T-cell (primary cell): Measurements from ENCODE around the gene ZNF442. TPM values are rescaled to one million over a fixed set of nuclear protein-coding genes. Genes with fewer than 3 reads are reported as not detected.
"Not testable (repeated sequence)": the region's sequence is repeated elsewhere in the genome, so short reads cannot be mapped to it uniquely, and the experiment has no call there.

Source experiments
- ATAC-seq, 4 experiments: fragments of 200-7000 bp in 3 of 4; fragments of 150-1000 bp in 1 of 4; cut with Tn5 transposase; replicated peaks in 1 of 4; 1 replicate in 3 of 4; 2 replicates in 1 of 4; pipeline ENCODE4 v1.10.0; 2021; ENCODE audit warnings: moderate library complexity in 3 of 4, mild to moderate bottlenecking in 2 of 4, moderate number of reproducible peaks in 1 of 4
- CTCF ChIA-PET, 2 donors: fragments of 300-600 bp; sonication (Branson Sonifier 250); formaldehyde crosslinking; loops; one replicate each; lab custom pipeline; 2022; ENCODE audit warnings: antibody characterized with exemption in 2 of 2; lab: Charles Lee
- POLR2A ChIA-PET, 2 donors: fragments of 300-600 bp; sonication (Branson Sonifier 250); formaldehyde crosslinking; loops; one replicate each; lab custom pipeline; 2022; ENCODE audit warnings: antibody characterized with exemption in 2 of 2; lab: Charles Lee
- DNase-seq, 35 experiments: peaks; one replicate each; pipeline versions ENCODE4 v3.0.0 to v3.0.0-alpha.2; 2013 to 2023
- H3K27ac ChIP-seq: one replicate; pipeline ENCODE4 v1.5.1; 2013; ENCODE audit warnings: low read length
- H3K27me3 ChIP-seq, 2 experiments: replicated peaks in 1 of 2; 1 replicate in 1 of 2; 2 replicates in 1 of 2; pipeline versions ENCODE4 v1.6.1 to v1.7.0; 2013; ENCODE audit warnings: low read length in 1 of 2, mixed read lengths in 1 of 2; ENCODE audit not compliant: control insufficient read depth in 2 of 2, insufficient read depth in 2 of 2; ENCODE audit errors: extremely low read depth in 1 of 2
- H3K36me3 ChIP-seq, 2 donors: 1 replicate in 1 of 2; 2 replicates in 1 of 2; pipeline versions ENCODE4 v1.6.1 to v1.7.0; 2013; ENCODE audit warnings: low read length in 1 of 2; ENCODE audit not compliant: control insufficient read depth in 2 of 2, insufficient read depth in 1 of 2; ENCODE audit errors: extremely low read depth in 1 of 2
- H3K4me1 ChIP-seq, 2 experiments: 1 replicate in 1 of 2; 2 replicates in 1 of 2; pipeline versions ENCODE4 v1.6.1 to v1.7.0; 2013; ENCODE audit warnings: low read length in 2 of 2, mixed read lengths in 1 of 2; ENCODE audit not compliant: insufficient read depth in 2 of 2, control insufficient read depth in 1 of 2; ENCODE audit errors: extremely low read depth in 1 of 2
- H3K4me3 ChIP-seq, 2 donors: 1 replicate in 1 of 2; 2 replicates in 1 of 2; pipeline versions ENCODE4 v1.5.1 to v1.7.0; 2013; ENCODE audit warnings: mild to moderate bottlenecking in 2 of 2, low read length in 1 of 2, moderate library complexity in 1 of 2; ENCODE audit not compliant: control insufficient read depth in 1 of 2; ENCODE audit errors: extremely low read depth in 1 of 2
- H3K9me3 ChIP-seq: 2 replicates; pipeline ENCODE4 v1.7.0; 2013
- H3K27ac Mint-ChIP-seq, 2 donors: one replicate each; pipeline ENCODE4 v1.8.0; 2020 to 2021; ENCODE audit warnings: mild to moderate bottlenecking in 2 of 2, mixed read lengths in 2 of 2
- H3K27me3 Mint-ChIP-seq, 2 donors: one replicate each; pipeline ENCODE4 v1.8.0; 2021 to 2022; ENCODE audit warnings: mixed read lengths in 2 of 2
- H3K36me3 Mint-ChIP-seq: one replicate; pipeline ENCODE4 v1.8.0; 2021; ENCODE audit warnings: mixed read lengths
- H3K4me1 Mint-ChIP-seq, 3 donors: one replicate each; pipeline ENCODE4 v1.8.0; 2020 to 2022; ENCODE audit warnings: mixed read lengths in 3 of 3, mild to moderate bottlenecking in 1 of 3
- H3K4me3 Mint-ChIP-seq, 3 donors: one replicate each; pipeline ENCODE4 v1.8.0; 2020 to 2022; ENCODE audit warnings: mild to moderate bottlenecking in 3 of 3, mixed read lengths in 3 of 3, moderate library complexity in 3 of 3
- H3K9me3 Mint-ChIP-seq, 3 donors: one replicate each; pipeline ENCODE4 v1.8.0; 2020 to 2022; ENCODE audit warnings: mixed read lengths in 3 of 3
- WGBS: methylation state at CpG from one replicate; pipeline ENCODE4 v1.1.5; 2013; ENCODE audit warnings: missing lambda C conversion rate; ENCODE audit not compliant: insufficient coverage; 5-methylcytosine and 5-hydroxymethylcytosine counted together
- total RNA-seq, 35 experiments: library from RNA in 6 of 35; stranded (reverse) in 6 of 35; fragments of 120-200 nt in 1 of 35; gene quantifications; one replicate each; pipeline versions ENCODE4 v1.2.1 to v1.2.4 and lab custom pipeline; 2013 to 2026

Gene ZNF442
- total RNA-seq, 5 donors from 2014 or later (not counting 1 experiment from before 2014, with no cell fraction given) = 0.98 to 3.8 (median 2.4) TPM

DNA sequence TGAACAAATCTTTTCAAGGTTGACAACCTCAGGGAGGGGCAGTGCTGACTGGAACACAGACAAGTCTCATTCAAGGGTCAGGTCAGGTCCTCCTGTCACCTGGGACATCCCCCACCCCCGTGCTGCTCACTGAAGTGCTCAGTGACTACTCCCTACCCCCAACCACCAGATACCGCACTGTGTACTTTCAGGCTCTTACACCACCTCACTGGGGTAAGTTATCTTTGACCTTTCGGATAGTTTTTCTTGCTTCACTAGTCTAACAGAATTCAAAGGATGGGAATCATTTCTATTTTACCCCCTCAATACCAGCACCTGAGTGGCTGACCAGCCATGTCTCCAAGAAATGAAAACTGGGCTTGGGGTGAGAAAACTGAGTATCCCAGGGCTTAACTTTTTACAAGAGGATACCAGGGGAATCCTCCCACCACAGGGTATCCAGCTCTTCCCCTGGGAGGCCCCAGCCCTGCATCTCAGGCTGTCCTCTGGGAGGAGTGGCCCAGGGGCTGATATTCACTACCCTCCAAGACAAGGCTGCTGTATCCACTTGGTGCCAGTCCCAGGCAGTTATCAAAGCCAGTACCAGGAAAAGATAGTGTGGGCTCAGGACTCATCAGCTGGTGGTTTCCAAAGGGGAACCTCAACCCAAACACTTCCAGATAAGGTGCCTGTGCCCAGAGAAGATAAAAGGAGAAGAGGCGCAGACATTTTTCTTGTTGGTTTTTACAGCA is 34.1 kb downstream of the ZNF442 start:
- H3K36me3 ChIP-seq = no peaks in the 10 kb centered on the region
- DNase-seq = peak in 25 of 35 experiments; percentile 3 to 61 (median 27)
- POLR2A ChIA-PET = interaction anchor here in 1 of 2 donors (0.7 kb wide), 1 partner anchor 1635 kb away, joined by 7 read pairs; no protein-coding TSS in a partner anchor
- CTCF ChIA-PET = interaction anchor here in 1 of 2 donors (0.6 to 1.6 kb wide), 3 partner anchors 34 to 246 kb away, joined by 3 to 6 read pairs (median 3); partner anchors contain the start of gene ZNF442
- H3K27me3 ChIP-seq = no peaks in the 10 kb centered on the region
- Mint-ChIP-seq H3K9me3 (no peaks in the 10 kb centered on the region), H3K27ac (peak overlapping the region; percentile 93 to 97), H3K4me3 (peak overlapping the region; percentile 91 to 98 (median 96)), H3K36me3 (peaks cover 6% of the 10 kb centered on the region), H3K27me3 (no peaks in the 10 kb centered on the region), H3K4me1 (peaks cover 51 to 54% (median 53%) of the 10 kb centered on the region in 3 donors)
- H3K27ac ChIP-seq = peak overlapping the region; percentile 90
- ATAC-seq = no peak
- peak overlapping the region in 1 of 2 donors; percentile 89 for H3K4me3 ChIP-seq
- H3K9me3 ChIP-seq = no peaks in the 10 kb centered on the region
- WGBS = 40% methylated on average over 3 of the region's 4 CpGs
- H3K4me1 ChIP-seq = peaks cover 15 to 26% of the 10 kb centered on the region in 2 experiments

DNA sequence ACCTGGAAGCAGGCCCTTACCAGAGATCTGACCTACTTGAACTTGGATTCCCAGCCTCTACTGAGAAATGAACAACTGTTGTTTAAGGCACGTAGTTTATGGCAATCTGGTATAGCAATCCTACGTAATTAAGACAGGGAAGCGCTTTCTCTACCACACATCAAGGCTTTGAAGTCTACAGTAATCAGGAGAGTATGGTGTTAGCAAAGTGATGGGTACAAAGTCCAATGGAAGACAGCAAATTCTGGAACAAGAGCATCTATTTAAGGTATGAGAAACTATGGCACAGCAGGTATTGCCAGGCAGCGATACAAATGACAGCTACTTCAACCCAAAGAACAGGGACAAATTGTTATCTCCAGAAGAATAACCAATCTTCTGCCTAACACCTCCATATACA is 35.1 kb downstream of the ZNF442 start:
- peaks cover 15 to 26% of the 10 kb centered on the region in 2 experiments for H3K4me1 ChIP-seq
- H3K9me3 Mint-ChIP-seq = no peaks in the 10 kb centered on the region
- no peaks in the 10 kb centered on the region for H3K9me3 ChIP-seq
- no peaks in the 10 kb centered on the region for H3K27me3 ChIP-seq
- H3K36me3 ChIP-seq = no peaks in the 10 kb centered on the region
- ATAC-seq = no peak
- H3K4me1 Mint-ChIP-seq = peaks cover 57 to 61% (median 58%) of the 10 kb centered on the region in 3 donors
- CTCF ChIA-PET = interaction anchor here in 1 of 2 donors (1.6 kb wide), 1 partner anchor 35 kb away, joined by 3 read pairs; the partner anchor contains the start of gene ZNF442
- no peak overlapping the region for H3K4me3 ChIP-seq
- POLR2A ChIA-PET = no interaction called here
- H3K36me3 Mint-ChIP-seq = peaks cover 15% of the 10 kb centered on the region
- 100% methylated on average over 1 of the region's 4 CpGs for WGBS
- DNase-seq = no peak
- H3K4me3 Mint-ChIP-seq = peak overlapping the region in 1 of 3 donors; percentile 98
- no peak overlapping the region for H3K27ac ChIP-seq
- no peak overlapping the region for H3K27ac Mint-ChIP-seq
- H3K27me3 Mint-ChIP-seq = no peaks in the 10 kb centered on the region

DNA sequence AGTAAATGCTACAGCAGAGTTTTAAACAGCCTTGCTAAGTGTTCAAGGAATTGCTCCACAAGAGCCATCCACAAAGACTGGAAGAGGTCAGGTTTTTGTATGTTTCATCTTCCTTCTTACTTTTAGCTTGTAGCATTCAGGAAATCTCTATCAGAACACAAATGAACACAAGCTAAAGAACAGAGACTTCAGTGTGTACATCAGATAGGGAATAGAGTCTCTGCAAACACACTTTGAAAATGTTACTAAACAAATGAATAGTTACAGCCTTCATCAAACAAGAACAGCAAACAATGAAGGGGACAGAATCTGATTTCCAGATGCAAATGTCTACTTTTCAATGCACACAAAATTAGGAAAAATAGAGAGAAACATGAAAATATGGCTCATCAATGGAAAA is 39.8 kb downstream of the ZNF442 start:
- H3K4me3 Mint-ChIP-seq = no peak overlapping the region
- H3K4me1 Mint-ChIP-seq = peaks cover 26 to 38% (median 32%) of the 10 kb centered on the region in 3 donors
- ChIA-PET POLR2A (no interaction called here), CTCF (no interaction called here)
- H3K4me1 ChIP-seq = peaks cover 0 to 2% of the 10 kb centered on the region in 2 experiments
- H3K27ac ChIP-seq = no peak overlapping the region
- H3K36me3 Mint-ChIP-seq = peaks cover 42% of the 10 kb centered on the region
- ATAC-seq (no peak), DNase-seq (no peak)
- H3K27ac Mint-ChIP-seq = no peak overlapping the region
- H3K4me3 ChIP-seq = no peak overlapping the region
- no peaks in the 10 kb centered on the region for H3K27me3 Mint-ChIP-seq
- peaks cover 0 to 8% (median 8%) of the 10 kb centered on the region in 3 donors for H3K9me3 Mint-ChIP-seq
- H3K9me3 ChIP-seq = peaks cover 2% of the 10 kb centered on the region
- H3K36me3 ChIP-seq = peaks cover 9 to 17% of the 10 kb centered on the region in 2 donors
- H3K27me3 ChIP-seq = no peaks in the 10 kb centered on the region

DNA sequence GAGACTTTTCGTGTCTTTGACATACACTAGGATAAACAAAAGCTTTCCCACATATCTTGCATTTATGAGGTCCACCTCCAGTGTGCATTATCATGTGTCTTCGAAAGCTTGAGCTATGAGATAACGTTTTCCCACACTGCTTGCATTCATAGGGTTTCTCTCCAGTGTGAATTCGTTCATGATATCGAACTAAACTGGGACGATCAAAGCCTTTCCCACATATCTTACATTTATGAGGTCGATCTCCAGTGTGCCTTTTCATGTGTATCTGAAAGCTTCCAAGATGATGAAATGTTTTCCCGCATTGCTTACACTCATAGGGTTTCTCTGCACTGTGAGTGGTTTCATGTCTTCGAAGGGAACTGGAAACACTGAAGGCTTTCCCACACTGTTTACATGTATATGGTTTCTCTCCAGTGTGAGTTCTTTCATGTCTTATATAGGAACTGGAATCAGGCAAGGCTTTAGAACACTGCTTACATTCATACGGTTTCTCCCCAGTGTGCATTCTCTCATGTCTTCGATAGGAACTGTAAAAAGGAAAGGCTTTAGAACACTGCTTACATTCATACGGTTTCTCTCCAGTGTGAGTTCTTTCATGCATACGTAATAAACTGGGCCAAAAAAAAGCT is 46.6 kb downstream of the ZNF442 start:
- H3K27me3 ChIP-seq = no peaks in the 10 kb centered on the region
- peaks cover 17 to 43% of the 10 kb centered on the region in 2 donors for H3K36me3 ChIP-seq
- H3K36me3 Mint-ChIP-seq = peaks cover 58% of the 10 kb centered on the region

GRCh38 chr19:12314553-12314952 is 50.9 kb downstream of the ZNF442 start:
- Mint-ChIP-seq H3K4me3 (no peak overlapping the region), H3K27me3 (no peaks in the 10 kb centered on the region), H3K9me3 (peaks cover 6 to 19% (median 12%) of the 10 kb centered on the region in 3 donors), H3K36me3 (peaks cover 43% of the 10 kb centered on the region), H3K27ac (no peak overlapping the region), H3K4me1 (peaks cover 2 to 7% (median 5%) of the 10 kb centered on the region in 3 donors)
- no peaks in the 10 kb centered on the region for H3K27me3 ChIP-seq
- ChIA-PET POLR2A (no interaction called here), CTCF (interaction anchor here in 1 of 2 donors (0.7 kb wide), 1 partner anchor 14 kb away, joined by 4 read pairs; no protein-coding TSS in a partner anchor)
- no peak overlapping the region for H3K27ac ChIP-seq
- H3K9me3 ChIP-seq = peaks cover 12% of the 10 kb centered on the region
- no peaks in the 10 kb centered on the region for H3K4me1 ChIP-seq
- no peak for DNase-seq
- WGBS = 50% methylated on average over 2 of the region's 7 CpGs
- H3K36me3 ChIP-seq = peaks cover 15 to 16% of the 10 kb centered on the region in 2 donors
- no peak overlapping the region for H3K4me3 ChIP-seq
- ATAC-seq = no peak

More for the DNA sequence above, 46.6 kb downstream of the ZNF442 start:
- Mint-ChIP-seq H3K27ac (no peak overlapping the region), H3K4me3 (no peak overlapping the region), H3K4me1 (peaks cover 0 to 7% (median 2%) of the 10 kb centered on the region in 3 donors), H3K27me3 (no peaks in the 10 kb centered on the region), H3K9me3 (peaks cover 6 to 29% (median 21%) of the 10 kb centered on the region in 3 donors)
- ChIA-PET CTCF (no interaction called here), POLR2A (no interaction called here)
- Histone ChIP-seq H3K9me3 (peaks cover 16% of the 10 kb centered on the region), H3K27ac (no peak overlapping the region), H3K4me1 (no peaks in the 10 kb centered on the region), H3K4me3 (no peak overlapping the region)
- ATAC-seq = no peak
- DNase-seq = no peak
- 93% methylated on average over 9 of the region's 13 CpGs for WGBS

GRCh38 chr19:12308891-12309290 is 56.6 kb downstream of the ZNF442 start:
- DNase-seq, H3K4me3 Mint-ChIP-seq, POLR2A ChIA-PET, H3K27ac ChIP-seq, H3K4me1 ChIP-seq, H3K27me3 Mint-ChIP-seq, H3K27me3 ChIP-seq, H3K9me3 Mint-ChIP-seq, H3K9me3 ChIP-seq, ATAC-seq, H3K4me3 ChIP-seq, H3K36me3 ChIP-seq, H3K4me1 Mint-ChIP-seq, H3K27ac Mint-ChIP-seq: not testable (repeated sequence)
- CTCF ChIA-PET = interaction anchor here in 1 of 2 donors (0.6 kb wide), 1 partner anchor 110 kb away, joined by 12 read pairs; no protein-coding TSS in a partner anchor
- H3K36me3 Mint-ChIP-seq = peaks cover 18% of the 10 kb centered on the region
- no CpG with 5 or more reads among the region's 12 CpGs for WGBS
